ENCODE measurements around the gene SLX4.
A peak's percentile ranks its signal among the peaks of the same experiment; 100 is the strongest.

SLX4 gene

DNA sequence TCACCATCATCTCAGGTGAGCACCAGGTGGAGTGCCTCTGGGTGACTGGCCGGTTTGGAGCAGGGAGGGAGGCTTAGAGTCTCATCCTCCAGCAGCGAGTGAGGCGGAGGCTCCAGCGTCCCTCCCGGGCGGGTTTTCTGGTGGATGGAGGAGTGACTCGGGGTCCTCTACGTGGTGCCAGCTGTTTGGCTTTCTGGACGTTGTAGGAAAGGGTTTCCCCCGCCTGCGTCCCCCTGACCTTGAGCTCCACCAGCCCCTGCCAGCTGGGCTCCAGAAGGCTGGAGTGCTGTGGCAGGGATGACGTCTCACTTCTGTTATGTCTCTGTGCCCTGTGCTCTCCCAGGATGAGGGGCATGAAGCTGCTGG is 43.6 kb upstream of the SLX4 start:
- TF ChIP-seq, protein P1, sequence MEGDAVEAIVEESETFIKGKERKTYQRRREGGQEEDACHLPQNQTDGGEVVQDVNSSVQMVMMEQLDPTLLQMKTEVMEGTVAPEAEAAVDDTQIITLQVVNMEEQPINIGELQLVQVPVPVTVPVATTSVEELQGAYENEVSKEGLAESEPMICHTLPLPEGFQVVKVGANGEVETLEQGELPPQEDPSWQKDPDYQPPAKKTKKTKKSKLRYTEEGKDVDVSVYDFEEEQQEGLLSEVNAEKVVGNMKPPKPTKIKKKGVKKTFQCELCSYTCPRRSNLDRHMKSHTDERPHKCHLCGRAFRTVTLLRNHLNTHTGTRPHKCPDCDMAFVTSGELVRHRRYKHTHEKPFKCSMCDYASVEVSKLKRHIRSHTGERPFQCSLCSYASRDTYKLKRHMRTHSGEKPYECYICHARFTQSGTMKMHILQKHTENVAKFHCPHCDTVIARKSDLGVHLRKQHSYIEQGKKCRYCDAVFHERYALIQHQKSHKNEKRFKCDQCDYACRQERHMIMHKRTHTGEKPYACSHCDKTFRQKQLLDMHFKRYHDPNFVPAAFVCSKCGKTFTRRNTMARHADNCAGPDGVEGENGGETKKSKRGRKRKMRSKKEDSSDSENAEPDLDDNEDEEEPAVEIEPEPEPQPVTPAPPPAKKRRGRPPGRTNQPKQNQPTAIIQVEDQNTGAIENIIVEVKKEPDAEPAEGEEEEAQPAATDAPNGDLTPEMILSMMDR (IDR thresholded peaks at IDR 0.05; ENCODE audit: insufficient read depth, low read length, poor library complexity, severe bottlenecking) = no peak
- Histone ChIP-seq H3K27me3 (replicated peaks; ENCODE audit: control insufficient read depth, insufficient read depth, low read length) (no peaks in the 10 kb centered on the region), H3K36me3 (ENCODE audit: control insufficient read depth, insufficient read depth, low read length) (peaks cover 36% of the 10 kb centered on the region), H3K4me3 (replicated peaks; ENCODE audit: low read depth, low read length) (no peak overlapping the region)
- no peak for DNase-seq (ENCODE audit: extremely low read depth, insufficient read length)

DNA sequence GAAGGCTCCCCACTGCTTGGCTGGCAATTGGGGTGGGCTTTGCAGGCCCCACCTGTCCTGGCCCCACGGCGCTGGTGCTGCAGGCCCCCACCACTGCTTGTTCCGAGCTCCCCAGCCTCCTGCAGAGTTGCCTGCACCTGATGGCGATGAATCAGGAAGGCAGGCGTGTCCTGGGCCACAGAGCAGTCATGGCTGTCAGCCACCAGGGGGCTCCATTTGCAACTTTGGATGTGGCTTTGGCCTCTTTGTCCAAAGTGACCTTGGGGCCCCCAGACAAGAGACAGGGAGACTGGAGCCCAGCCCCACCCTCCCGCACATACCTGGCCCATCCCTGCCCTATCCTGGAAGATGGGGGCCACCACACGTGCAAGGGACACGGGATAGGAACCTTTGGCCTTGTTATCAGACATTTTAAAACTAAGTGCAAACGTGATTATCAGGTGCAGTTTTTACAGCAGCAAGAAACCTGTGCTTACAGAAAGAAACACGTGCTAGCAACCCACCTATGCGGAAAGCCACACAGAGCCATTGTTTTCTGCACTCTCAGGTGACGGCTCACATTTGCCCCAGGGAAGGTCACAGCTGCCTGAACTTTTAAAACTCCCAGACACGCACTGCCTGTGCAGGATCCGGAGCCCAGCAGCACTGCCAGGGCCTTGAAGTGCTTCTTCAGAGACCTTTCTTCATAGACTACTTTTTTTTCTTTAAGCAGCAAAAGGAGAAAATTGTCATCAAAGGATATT is 43.0 kb upstream of the SLX4 start, which contains the start of gene DNASE1:
Gene DNASE1 (plus strand): TSS at position 443 of the 743 bp plus-strand sequence. CDS start 683 bp downstream, outside the sequence.
- Histone ChIP-seq H3K27me3 (replicated peaks; ENCODE audit: control insufficient read depth, insufficient read depth, low read length) (no peaks in the 10 kb centered on the region), H3K36me3 (ENCODE audit: control insufficient read depth, insufficient read depth, low read length) (peaks cover 33% of the 10 kb centered on the region), H3K4me3 (replicated peaks; ENCODE audit: low read depth, low read length) (no peak within 1 kb of the TSS)
- TF ChIP-seq, protein P1 (IDR thresholded peaks at IDR 0.05; ENCODE audit: insufficient read depth, low read length, poor library complexity, severe bottlenecking) = peak; percentile 91
- peak; percentile 50 for DNase-seq (ENCODE audit: extremely low read depth, insufficient read length)

DNA sequence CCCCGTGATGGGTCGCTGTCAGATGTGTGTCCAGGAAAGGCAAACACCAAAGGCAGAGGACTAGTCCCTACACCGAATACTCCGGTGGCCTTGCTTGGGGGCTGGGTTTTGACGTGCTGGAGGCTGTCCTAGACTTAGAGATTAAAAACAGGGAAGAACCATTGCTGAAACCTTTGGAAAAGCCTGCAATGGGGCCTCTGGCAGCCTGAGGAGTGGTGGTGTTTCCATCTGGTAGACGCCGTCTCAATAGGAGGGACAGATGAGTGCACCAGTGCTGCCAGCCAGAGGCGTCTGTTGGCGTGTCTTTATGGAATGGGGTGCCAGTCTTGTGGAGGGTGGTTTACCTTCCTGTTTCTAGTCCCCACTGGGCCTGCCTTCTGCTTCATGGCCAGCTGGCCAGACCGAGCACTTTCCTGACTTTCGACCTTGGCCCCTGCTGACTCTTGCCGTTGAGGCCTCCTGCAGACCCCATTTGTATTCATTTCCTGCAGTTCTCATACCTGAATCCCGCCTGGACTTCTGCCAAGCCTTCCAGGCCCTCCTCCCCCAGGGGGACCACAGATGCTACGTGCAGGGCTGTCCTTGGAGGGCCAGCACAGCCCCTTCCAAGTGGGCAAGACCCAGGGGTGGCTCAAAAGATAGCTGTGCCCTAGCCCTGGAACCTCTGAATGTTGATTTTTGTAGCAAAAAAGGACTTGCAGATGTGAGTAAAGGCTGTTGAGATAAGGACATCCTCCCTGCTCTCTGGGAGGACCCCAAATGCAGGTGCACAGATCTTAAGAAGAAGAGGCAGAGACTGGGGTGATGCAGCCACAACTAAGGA is 41.2 kb upstream of the SLX4 start:
- Histone ChIP-seq H3K27me3 (replicated peaks; ENCODE audit: control insufficient read depth, insufficient read depth, low read length) (no peaks in the 10 kb centered on the region), H3K4me3 (replicated peaks; ENCODE audit: low read depth, low read length) (no peak overlapping the region), H3K36me3 (ENCODE audit: control insufficient read depth, insufficient read depth, low read length) (peaks cover 26% of the 10 kb centered on the region)
- TF ChIP-seq, protein P1 (IDR thresholded peaks at IDR 0.05; ENCODE audit: insufficient read depth, low read length, poor library complexity, severe bottlenecking) = no peak
- DNase-seq (ENCODE audit: extremely low read depth, insufficient read length) = no peak

DNA sequence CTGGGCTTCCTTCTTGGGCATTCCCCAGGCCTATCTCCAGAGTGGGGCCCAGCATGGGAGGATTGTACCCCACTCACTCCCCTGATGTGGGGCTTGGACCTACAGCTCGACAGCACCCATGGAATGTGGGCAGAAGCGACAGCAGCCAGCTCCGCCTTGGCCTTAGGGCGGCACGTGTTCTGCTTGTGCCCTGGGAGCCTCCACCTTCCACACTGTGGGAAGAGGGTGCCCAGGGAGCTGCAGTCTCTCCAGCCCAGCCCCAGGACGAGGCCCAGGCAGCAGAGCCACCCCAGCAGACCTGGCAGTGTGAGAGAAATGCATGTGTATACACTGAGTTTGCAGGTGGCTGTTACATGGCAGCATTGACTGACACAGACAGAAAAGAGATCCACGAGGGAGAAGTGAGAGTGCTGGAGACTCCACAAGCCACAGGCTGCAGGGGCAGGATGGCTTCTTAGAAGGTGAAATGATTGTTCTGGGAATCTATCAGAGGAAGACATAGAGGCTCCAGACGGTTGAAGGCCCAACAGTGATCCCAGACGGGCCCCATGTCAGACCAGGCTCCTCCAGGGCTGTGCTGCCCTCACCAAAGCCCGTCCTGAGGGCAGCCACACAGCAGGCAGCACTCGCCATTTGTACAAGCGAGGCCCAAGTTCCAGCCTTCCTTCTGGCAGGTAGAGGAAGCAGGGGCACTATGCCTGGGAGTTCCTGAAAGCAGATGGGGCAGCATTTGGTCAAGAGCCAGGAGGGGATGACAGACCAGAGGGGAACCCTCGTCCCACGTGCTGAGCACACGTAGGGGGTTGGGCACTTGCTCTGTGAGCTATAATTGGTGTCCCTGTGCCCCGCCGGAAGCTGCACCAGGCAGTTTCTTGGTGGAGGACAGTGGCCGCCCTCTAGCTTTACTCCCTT is 40.3 kb upstream of the SLX4 start:
- no peak for DNase-seq (ENCODE audit: extremely low read depth, insufficient read length)
- TF ChIP-seq, protein P1 (IDR thresholded peaks at IDR 0.05; ENCODE audit: insufficient read depth, low read length, poor library complexity, severe bottlenecking) = no peak
- Histone ChIP-seq H3K27me3 (replicated peaks; ENCODE audit: control insufficient read depth, insufficient read depth, low read length) (no peaks in the 10 kb centered on the region), H3K4me3 (replicated peaks; ENCODE audit: low read depth, low read length) (no peak overlapping the region), H3K36me3 (ENCODE audit: control insufficient read depth, insufficient read depth, low read length) (peaks cover 20% of the 10 kb centered on the region)

DNA sequence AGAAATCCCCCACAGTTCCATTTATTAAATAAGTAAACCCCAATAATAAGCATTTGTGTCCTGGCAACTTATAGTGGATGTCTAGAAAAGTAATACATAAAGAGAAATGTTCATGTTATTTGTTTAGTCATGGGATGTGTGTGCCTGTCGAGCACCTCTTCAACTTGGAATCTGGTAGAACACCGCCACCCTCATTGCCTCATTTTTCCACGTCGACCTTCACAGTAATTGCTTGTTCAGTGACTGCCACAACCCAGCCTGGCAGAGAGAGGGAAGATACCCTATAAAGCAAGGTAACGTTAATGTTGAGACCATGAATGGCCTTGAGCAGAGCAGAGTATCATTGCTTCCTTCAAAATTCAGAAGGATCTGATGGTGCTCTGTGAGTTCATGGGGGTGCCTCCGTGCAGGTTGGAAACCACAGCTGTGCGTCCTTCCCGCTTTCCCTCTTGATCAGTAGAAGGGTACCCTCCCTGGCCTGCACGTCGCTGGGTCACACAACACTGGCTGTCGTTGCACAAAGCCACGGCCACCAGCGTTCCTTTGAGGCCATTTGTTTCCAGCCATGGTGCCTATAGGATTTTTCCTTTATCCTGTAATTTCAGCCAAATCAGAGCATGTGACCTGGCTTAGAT is 39.3 kb upstream of the SLX4 start:
- H3K36me3 ChIP-seq (ENCODE audit: control insufficient read depth, insufficient read depth, low read length) = peaks cover 18% of the 10 kb centered on the region
- DNase-seq (ENCODE audit: extremely low read depth, insufficient read length) = no peak
- H3K27me3 ChIP-seq (replicated peaks; ENCODE audit: control insufficient read depth, insufficient read depth, low read length) = no peaks in the 10 kb centered on the region
- H3K4me3 ChIP-seq (replicated peaks; ENCODE audit: low read depth, low read length) = no peak overlapping the region
- TF ChIP-seq, protein P1 (IDR thresholded peaks at IDR 0.05; ENCODE audit: insufficient read depth, low read length, poor library complexity, severe bottlenecking) = no peak

Data from GM06990 (cell line).